DND-41 (cell line): Measurements from ENCODE around the gene ELL.

ENCODE experiments used
- EZH2 ChIP-seq: IDR thresholded peaks from 3 replicates; pipeline ENCODE4 v1.6.1; 2012; ENCODE audit warnings: borderline replicate concordance, low read depth, mild to moderate bottlenecking, moderate library complexity, low read length, inconsistent platforms; ENCODE audit not compliant: severe bottlenecking
- TF ChIP-seq, protein P1 (sequence below): IDR thresholded peaks from 2 replicates; pipeline ENCODE4 v1.5.1; 2012; ENCODE audit warnings: borderline replicate concordance, low read length, moderate library complexity, mild to moderate bottlenecking; ENCODE audit not compliant: poor library complexity, severe bottlenecking; ENCODE audit errors: extremely low read depth

DNA sequence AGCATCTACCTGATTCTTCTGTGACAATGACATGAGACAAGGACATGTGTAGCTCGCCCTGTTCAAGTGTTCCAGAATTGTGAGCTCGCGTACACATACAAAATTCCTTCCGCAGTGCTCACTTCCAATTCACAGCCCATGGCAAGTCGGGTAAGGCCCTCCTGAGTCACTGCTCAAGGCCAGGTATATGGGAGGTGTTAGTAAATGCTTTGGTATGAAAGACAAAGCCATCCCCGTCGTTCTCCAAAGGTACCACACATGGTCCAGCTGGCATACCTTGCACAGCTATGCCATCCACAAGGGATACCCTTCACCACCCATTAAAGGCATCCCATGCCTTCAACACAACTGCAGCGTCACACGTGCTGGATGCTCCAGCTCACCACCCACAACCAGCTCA is 4.4 kb upstream of the ELL start:
- TF ChIP-seq, protein P1, sequence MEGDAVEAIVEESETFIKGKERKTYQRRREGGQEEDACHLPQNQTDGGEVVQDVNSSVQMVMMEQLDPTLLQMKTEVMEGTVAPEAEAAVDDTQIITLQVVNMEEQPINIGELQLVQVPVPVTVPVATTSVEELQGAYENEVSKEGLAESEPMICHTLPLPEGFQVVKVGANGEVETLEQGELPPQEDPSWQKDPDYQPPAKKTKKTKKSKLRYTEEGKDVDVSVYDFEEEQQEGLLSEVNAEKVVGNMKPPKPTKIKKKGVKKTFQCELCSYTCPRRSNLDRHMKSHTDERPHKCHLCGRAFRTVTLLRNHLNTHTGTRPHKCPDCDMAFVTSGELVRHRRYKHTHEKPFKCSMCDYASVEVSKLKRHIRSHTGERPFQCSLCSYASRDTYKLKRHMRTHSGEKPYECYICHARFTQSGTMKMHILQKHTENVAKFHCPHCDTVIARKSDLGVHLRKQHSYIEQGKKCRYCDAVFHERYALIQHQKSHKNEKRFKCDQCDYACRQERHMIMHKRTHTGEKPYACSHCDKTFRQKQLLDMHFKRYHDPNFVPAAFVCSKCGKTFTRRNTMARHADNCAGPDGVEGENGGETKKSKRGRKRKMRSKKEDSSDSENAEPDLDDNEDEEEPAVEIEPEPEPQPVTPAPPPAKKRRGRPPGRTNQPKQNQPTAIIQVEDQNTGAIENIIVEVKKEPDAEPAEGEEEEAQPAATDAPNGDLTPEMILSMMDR: no peak
- TF ChIP-seq EZH2: no peak
